ENCODE results near the gene FAM222A. TPM values are rescaled to one million over a fixed set of nuclear protein-coding genes. Genes with fewer than 3 reads are reported as not detected.
"Not testable (repeated sequence)": the region's sequence is repeated elsewhere in the genome, so short reads cannot be mapped to it uniquely, and the experiment has no call there.

The FAM222A gene
- total RNA-seq, 1 experiment from 2014 or later, result 1.2 TPM

- no peak for DNase-seq (ENCODE audit: low spot score)
Observed at GRCh38 chr12:109693653-109694600, 19.7 kb upstream of the FAM222A start.

GRCh38 chr12:109694629-109695028 lies 19.0 kb upstream of the FAM222A start:
- DNase-seq (ENCODE audit: low spot score), result not testable (repeated sequence)

- DNase-seq (ENCODE audit: low spot score), result no peak
Observed at GRCh38 chr12:109695416-109695815, 18.2 kb upstream of the FAM222A start.

GRCh38 chr12:109695961-109696461 lies 17.6 kb upstream of the FAM222A start:
- no peak for DNase-seq (ENCODE audit: low spot score)

GRCh38 chr12:109696485-109697269 lies 16.9 kb upstream of the FAM222A start:
- DNase-seq (ENCODE audit: low spot score), result no peak

- no peak for DNase-seq (ENCODE audit: low spot score)
Observed at GRCh38 chr12:109697270-109697553, 16.4 kb upstream of the FAM222A start.

GRCh38 chr12:109697877-109698468 lies 15.7 kb upstream of the FAM222A start:
- DNase-seq (ENCODE audit: low spot score), result no peak

- no peak for DNase-seq (ENCODE audit: low spot score)
Observed at GRCh38 chr12:109698820-109699219, 14.8 kb upstream of the FAM222A start.

- no peak for DNase-seq (ENCODE audit: low spot score)
Observed at GRCh38 chr12:109701064-109701463, 12.6 kb upstream of the FAM222A start.

- no peak for DNase-seq (ENCODE audit: low spot score)
Observed at GRCh38 chr12:109702111-109702841, 11.3 kb upstream of the FAM222A start.

GRCh38 chr12:109703684-109704083 lies 9.9 kb upstream of the FAM222A start:
- DNase-seq (ENCODE audit: low spot score), result no peak

- no peak for DNase-seq (ENCODE audit: low spot score)
Observed at GRCh38 chr12:109704371-109705098, 9.1 kb upstream of the FAM222A start.

GRCh38 chr12:109705291-109705690 lies 8.3 kb upstream of the FAM222A start:
- no peak for DNase-seq (ENCODE audit: low spot score)

GRCh38 chr12:109706398-109706746 lies 7.3 kb upstream of the FAM222A start:
- no peak for DNase-seq (ENCODE audit: low spot score)

- no peak for DNase-seq (ENCODE audit: low spot score)
Observed at GRCh38 chr12:109706747-109707469, 6.7 kb upstream of the FAM222A start.

- DNase-seq (ENCODE audit: low spot score), result no peak
Observed at GRCh38 chr12:109707470-109707821, 6.2 kb upstream of the FAM222A start.

GRCh38 chr12:109708939-109709338 lies 4.7 kb upstream of the FAM222A start:
- DNase-seq (ENCODE audit: low spot score), result no peak

- DNase-seq (ENCODE audit: low spot score), result no peak
Observed at GRCh38 chr12:109709401-109709991, 4.1 kb upstream of the FAM222A start.

- DNase-seq (ENCODE audit: low spot score), result no peak
Observed at GRCh38 chr12:109710205-109710746, 3.3 kb upstream of the FAM222A start.
